Liver (tissue), 9 donors: ENCODE results near the gene DTNB. TPM values are rescaled to one million over a fixed set of nuclear protein-coding genes. Genes with fewer than 3 reads are reported as not detected.
A peak's percentile ranks its signal among the peaks of the same experiment; 100 is the strongest.

ENCODE experiments used
- DNase-seq: peaks from one replicate; pipeline ENCODE4 v3.0.0-alpha.2; 2017; ENCODE audit warnings: low spot score
- H3K27ac ChIP-seq, 2 donors: one replicate each; pipeline ENCODE4 v1.7.0; 2013; ENCODE audit warnings: inconsistent platforms in 2 of 2, low read length in 2 of 2, control low read depth in 1 of 2, low read depth in 1 of 2, mild to moderate bottlenecking in 1 of 2
- H3K27me3 ChIP-seq, 4 donors: one replicate each; pipeline versions ENCODE4 v1.6.1 to v1.7.0; 2013; ENCODE audit warnings: low read length in 3 of 4, inconsistent platforms in 1 of 4, mild to moderate bottlenecking in 1 of 4, moderate library complexity in 1 of 4; ENCODE audit not compliant: control insufficient read depth in 4 of 4, insufficient read depth in 4 of 4
- H3K36me3 ChIP-seq, 4 donors: one replicate each; pipeline versions ENCODE4 v1.6.1 to v1.7.0; 2013; ENCODE audit warnings: low read length in 3 of 4, mild to moderate bottlenecking in 3 of 4, low read depth in 1 of 4, moderate library complexity in 1 of 4; ENCODE audit not compliant: control insufficient read depth in 4 of 4, insufficient read depth in 3 of 4
- H3K4me1 ChIP-seq, 4 donors: one replicate each; pipeline versions ENCODE4 v1.6.1 to v1.7.0; 2013; ENCODE audit warnings: low read length in 3 of 4, mild to moderate bottlenecking in 3 of 4, moderate library complexity in 1 of 4; ENCODE audit not compliant: control insufficient read depth in 4 of 4, insufficient read depth in 4 of 4
- H3K4me3 ChIP-seq, 3 donors: one replicate each; pipeline versions ENCODE4 v1.6.1 to v1.7.0; 2013; ENCODE audit warnings: low read length in 3 of 3, control low read depth in 1 of 3, low read depth in 1 of 3, mild to moderate bottlenecking in 1 of 3
- H3K9ac ChIP-seq, 2 donors: one replicate each; pipeline ENCODE4 v1.7.0; 2013; ENCODE audit warnings: low read length in 2 of 2, mild to moderate bottlenecking in 2 of 2, moderate library complexity in 2 of 2, control low read depth in 1 of 2, low read depth in 1 of 2
- H3K9me3 ChIP-seq, 4 donors: one replicate each; pipeline versions ENCODE4 v1.6.1 to v1.7.0; 2013; ENCODE audit warnings: low read length in 3 of 4; ENCODE audit not compliant: control insufficient read depth in 4 of 4
- EGR1 ChIP-seq, 2 donors: IDR thresholded peaks; 2 replicates each; pipeline ENCODE4 v1.6.1; 2016 to 2018; ENCODE audit warnings: antibody characterized with exemption in 2 of 2, low read depth in 2 of 2
- FOXA1 ChIP-seq: IDR thresholded peaks from 2 replicates; pipeline ENCODE4 v1.6.1; 2016; ENCODE audit warnings: antibody characterized with exemption
- FOXA2 ChIP-seq: IDR thresholded peaks from 2 replicates; pipeline ENCODE4 v1.6.1; 2016; ENCODE audit warnings: antibody characterized with exemption
- HNF4G ChIP-seq: IDR thresholded peaks from 2 replicates; pipeline ENCODE4 v1.6.1; 2016; ENCODE audit warnings: antibody characterized with exemption
- JUND ChIP-seq, 2 donors: IDR thresholded peaks; 2 replicates each; pipeline ENCODE4 v1.6.1; 2016; ENCODE audit warnings: antibody characterized with exemption in 2 of 2
- NR2F2 ChIP-seq: IDR thresholded peaks from 2 replicates; pipeline ENCODE4 v1.6.1; 2016; ENCODE audit warnings: antibody characterized with exemption
- RAD21 ChIP-seq, 2 donors: IDR thresholded peaks; 2 replicates each; pipeline ENCODE4 v1.6.1; 2016; ENCODE audit warnings: antibody characterized with exemption in 2 of 2, mild to moderate bottlenecking in 2 of 2
- RXRA ChIP-seq, 2 donors: IDR thresholded peaks; 2 replicates each; pipeline ENCODE4 v1.6.1; 2017 to 2018; ENCODE audit warnings: antibody characterized with exemption in 2 of 2, mild to moderate bottlenecking in 1 of 2
- TAF1 ChIP-seq: conservative IDR thresholded peaks from 2 replicates; pipeline ENCODE4 v1.6.1; 2016; ENCODE audit warnings: antibody characterized with exemption, mild to moderate bottlenecking
- YY1 ChIP-seq: IDR thresholded peaks from 2 replicates; pipeline ENCODE4 v1.6.1; 2016; ENCODE audit warnings: antibody characterized with exemption, mild to moderate bottlenecking
- WGBS: extraction: QIAGEN DNeasy Blood & Tissue Kit; methylation state at CpG from one replicate; pipeline ENCODE4 v1.1.7; 2013; 5-methylcytosine and 5-hydroxymethylcytosine counted together
- polyA plus RNA-seq, 2 donors: library from polyadenylated mRNA; stranded (reverse) in 1 of 2; unstranded in 1 of 2; fragments of 200-250 nt in 1 of 2; fragments of >200 nt in 1 of 2; fragmentation: Nextera tagmentation in 1 of 2; extraction: Ambion mirVana in 1 of 2; gene quantifications; one replicate each; pipeline versions ENCODE4 v1.2.1 to v1.2.3, GENCODE V29; 2013 to 2015
- total RNA-seq, 2 donors: library from RNA; depleted of rRNA; stranded (reverse); fragments of >200 nt; gene quantifications; one replicate each; pipeline ENCODE4 v1.2.3, GENCODE V29; 2014
- TF ChIP-seq, protein P1 (sequence below): IDR thresholded peaks from 2 replicates; pipeline ENCODE4 v1.6.1; 2016; ENCODE audit warnings: antibody characterized with exemption
- TF ChIP-seq, protein P2 (sequence below): IDR thresholded peaks from 2 replicates; pipeline ENCODE4 v1.6.1; 2016; ENCODE audit warnings: antibody characterized with exemption, mild to moderate bottlenecking
- TF ChIP-seq, protein P3 (sequence below): IDR thresholded peaks from 2 replicates; pipeline ENCODE4 v1.6.1; 2016; ENCODE audit warnings: antibody characterized with exemption
- TF ChIP-seq, protein P4 (sequence below): IDR thresholded peaks from 2 replicates; pipeline ENCODE4 v1.6.1; 2016; ENCODE audit warnings: antibody characterized with exemption
- donor health status: healthy.
- donor health status: healthy.
- donor health status: healthy.
- donor health status: healthy.
- donor health status: healthy.

Gene DTNB
- total and polyA plus RNA-seq, 4 donors: 3.3 to 10.5 (median 6.4) TPM

DNA sequence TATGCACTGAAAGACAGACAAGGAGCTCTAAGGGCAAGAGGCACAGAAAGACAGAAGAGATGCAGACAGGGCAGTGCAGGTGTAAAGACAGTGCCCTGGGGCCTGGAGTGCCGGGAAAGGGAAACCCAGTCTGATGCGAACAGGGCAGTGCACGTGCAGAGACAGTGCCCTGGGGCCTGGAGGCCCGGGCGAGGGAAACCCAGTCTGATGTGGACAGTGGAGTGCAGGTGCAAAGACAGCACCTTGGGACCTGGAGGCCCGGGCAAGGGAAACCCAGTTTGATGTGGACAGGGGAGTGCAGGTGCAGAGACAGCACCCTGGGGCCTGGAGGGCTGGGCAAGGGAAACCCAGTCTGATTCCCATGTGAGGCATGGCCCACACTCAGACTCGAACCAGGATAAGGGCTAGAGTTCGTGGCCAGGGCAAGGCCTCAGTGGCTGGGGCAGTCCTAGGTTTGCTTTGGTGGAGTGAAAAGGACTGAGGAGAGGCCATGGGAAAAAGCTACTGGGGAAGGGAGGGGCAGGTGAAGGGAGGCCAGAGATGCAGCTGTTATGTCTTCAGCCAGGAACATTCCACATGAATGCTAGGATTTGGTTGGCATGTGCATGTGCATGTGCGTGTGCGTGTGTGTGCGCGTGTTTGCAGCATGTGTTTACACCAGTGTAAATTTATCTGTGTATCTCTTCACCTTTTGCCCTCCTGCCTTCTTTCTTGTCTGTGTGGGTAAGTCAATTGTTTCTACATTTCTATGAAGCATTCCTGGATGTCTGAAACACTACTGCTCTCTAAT, 292.6 kb downstream of the DTNB start:
- Histone ChIP-seq H3K4me3 (no peak overlapping the region), H3K27ac (no peak overlapping the region), H3K9me3 (no peaks in the 10 kb centered on the region), H3K4me1 (peaks cover 0 to 11% (median 6%) of the 10 kb centered on the region in 4 donors), H3K9ac (no peak overlapping the region), H3K36me3 (no peaks in the 10 kb centered on the region), H3K27me3 (no peaks in the 10 kb centered on the region)
- 94% methylated on average over 12 of the region's 12 CpGs for WGBS
- peak; percentile 30 for DNase-seq
- TF ChIP-seq JUND (IDR thresholded peaks at IDR 0.05): no peak
- no peak for TF ChIP-seq TAF1
- TF ChIP-seq, protein P1, sequence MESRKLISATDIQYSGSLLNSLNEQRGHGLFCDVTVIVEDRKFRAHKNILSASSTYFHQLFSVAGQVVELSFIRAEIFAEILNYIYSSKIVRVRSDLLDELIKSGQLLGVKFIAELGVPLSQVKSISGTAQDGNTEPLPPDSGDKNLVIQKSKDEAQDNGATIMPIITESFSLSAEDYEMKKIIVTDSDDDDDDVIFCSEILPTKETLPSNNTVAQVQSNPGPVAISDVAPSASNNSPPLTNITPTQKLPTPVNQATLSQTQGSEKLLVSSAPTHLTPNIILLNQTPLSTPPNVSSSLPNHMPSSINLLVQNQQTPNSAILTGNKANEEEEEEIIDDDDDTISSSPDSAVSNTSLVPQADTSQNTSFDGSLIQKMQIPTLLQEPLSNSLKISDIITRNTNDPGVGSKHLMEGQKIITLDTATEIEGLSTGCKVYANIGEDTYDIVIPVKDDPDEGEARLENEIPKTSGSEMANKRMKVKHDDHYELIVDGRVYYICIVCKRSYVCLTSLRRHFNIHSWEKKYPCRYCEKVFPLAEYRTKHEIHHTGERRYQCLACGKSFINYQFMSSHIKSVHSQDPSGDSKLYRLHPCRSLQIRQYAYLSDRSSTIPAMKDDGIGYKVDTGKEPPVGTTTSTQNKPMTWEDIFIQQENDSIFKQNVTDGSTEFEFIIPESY: no peak
- TF ChIP-seq RAD21 (IDR thresholded peaks at IDR 0.05): no peak
- no peak for TF ChIP-seq FOXA2
- no peak for TF ChIP-seq EGR1 (IDR thresholded peaks at IDR 0.05; ENCODE audit: low read depth in 2 of 2)
- TF ChIP-seq RXRA (IDR thresholded peaks at IDR 0.05): no peak
- TF ChIP-seq YY1: no peak
- TF ChIP-seq, protein P2, sequence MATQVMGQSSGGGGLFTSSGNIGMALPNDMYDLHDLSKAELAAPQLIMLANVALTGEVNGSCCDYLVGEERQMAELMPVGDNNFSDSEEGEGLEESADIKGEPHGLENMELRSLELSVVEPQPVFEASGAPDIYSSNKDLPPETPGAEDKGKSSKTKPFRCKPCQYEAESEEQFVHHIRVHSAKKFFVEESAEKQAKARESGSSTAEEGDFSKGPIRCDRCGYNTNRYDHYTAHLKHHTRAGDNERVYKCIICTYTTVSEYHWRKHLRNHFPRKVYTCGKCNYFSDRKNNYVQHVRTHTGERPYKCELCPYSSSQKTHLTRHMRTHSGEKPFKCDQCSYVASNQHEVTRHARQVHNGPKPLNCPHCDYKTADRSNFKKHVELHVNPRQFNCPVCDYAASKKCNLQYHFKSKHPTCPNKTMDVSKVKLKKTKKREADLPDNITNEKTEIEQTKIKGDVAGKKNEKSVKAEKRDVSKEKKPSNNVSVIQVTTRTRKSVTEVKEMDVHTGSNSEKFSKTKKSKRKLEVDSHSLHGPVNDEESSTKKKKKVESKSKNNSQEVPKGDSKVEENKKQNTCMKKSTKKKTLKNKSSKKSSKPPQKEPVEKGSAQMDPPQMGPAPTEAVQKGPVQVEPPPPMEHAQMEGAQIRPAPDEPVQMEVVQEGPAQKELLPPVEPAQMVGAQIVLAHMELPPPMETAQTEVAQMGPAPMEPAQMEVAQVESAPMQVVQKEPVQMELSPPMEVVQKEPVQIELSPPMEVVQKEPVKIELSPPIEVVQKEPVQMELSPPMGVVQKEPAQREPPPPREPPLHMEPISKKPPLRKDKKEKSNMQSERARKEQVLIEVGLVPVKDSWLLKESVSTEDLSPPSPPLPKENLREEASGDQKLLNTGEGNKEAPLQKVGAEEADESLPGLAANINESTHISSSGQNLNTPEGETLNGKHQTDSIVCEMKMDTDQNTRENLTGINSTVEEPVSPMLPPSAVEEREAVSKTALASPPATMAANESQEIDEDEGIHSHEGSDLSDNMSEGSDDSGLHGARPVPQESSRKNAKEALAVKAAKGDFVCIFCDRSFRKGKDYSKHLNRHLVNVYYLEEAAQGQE: no peak
- TF ChIP-seq, protein P3, sequence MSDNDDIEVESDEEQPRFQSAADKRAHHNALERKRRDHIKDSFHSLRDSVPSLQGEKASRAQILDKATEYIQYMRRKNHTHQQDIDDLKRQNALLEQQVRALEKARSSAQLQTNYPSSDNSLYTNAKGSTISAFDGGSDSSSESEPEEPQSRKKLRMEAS: no peak
- no peak for TF ChIP-seq NR2F2
- no peak for TF ChIP-seq HNF4G
- TF ChIP-seq, protein P4, sequence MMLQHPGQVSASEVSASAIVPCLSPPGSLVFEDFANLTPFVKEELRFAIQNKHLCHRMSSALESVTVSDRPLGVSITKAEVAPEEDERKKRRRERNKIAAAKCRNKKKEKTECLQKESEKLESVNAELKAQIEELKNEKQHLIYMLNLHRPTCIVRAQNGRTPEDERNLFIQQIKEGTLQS: no peak

DNA sequence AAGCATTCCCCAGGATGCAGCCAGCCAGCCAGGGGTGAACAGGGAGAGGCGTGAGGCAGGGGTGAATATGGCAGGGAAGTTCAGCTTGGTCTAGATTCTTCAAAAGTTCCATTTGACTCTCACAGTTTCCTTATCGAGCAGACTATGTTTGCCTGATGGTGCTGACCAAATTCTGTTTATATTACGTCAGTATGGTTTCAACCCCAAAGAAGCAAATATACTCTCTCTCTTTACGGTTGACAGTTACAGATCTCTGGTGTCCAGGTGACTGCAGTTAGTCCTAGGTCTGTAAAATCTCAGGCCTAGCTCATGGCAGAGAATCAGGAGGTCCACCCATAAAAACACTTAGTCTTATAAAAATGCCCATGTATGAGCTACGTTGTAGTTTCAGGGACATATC, 293.4 kb downstream of the DTNB start:
- TF ChIP-seq, protein P2: no peak
- TF ChIP-seq HNF4G (no peak), JUND (IDR thresholded peaks at IDR 0.05) (no peak), RXRA (IDR thresholded peaks at IDR 0.05) (no peak), NR2F2 (no peak), FOXA1 (no peak)
- Histone ChIP-seq H3K4me3 (no peak overlapping the region), H3K9ac (no peak overlapping the region), H3K36me3 (no peaks in the 10 kb centered on the region), H3K9me3 (no peaks in the 10 kb centered on the region), H3K27ac (no peak overlapping the region), H3K27me3 (no peaks in the 10 kb centered on the region), H3K4me1 (peaks cover 0 to 11% (median 6%) of the 10 kb centered on the region in 4 donors)
- 96% methylated on average over 5 of the region's 5 CpGs for WGBS
- DNase-seq: peak; percentile 1
